COLO829 (cell line): Measurements from ENCODE around the gene AGBL3.
"Not testable (repeated sequence)": the region's sequence is repeated elsewhere in the genome, so short reads cannot be mapped to it uniquely, and the experiment has no call there.

Source experiments
- DNase-seq: peaks from one replicate; pipeline ENCODE4 v3.0.0; 2012; ENCODE audit warnings: low spot score

Gene AGBL3

DNA sequence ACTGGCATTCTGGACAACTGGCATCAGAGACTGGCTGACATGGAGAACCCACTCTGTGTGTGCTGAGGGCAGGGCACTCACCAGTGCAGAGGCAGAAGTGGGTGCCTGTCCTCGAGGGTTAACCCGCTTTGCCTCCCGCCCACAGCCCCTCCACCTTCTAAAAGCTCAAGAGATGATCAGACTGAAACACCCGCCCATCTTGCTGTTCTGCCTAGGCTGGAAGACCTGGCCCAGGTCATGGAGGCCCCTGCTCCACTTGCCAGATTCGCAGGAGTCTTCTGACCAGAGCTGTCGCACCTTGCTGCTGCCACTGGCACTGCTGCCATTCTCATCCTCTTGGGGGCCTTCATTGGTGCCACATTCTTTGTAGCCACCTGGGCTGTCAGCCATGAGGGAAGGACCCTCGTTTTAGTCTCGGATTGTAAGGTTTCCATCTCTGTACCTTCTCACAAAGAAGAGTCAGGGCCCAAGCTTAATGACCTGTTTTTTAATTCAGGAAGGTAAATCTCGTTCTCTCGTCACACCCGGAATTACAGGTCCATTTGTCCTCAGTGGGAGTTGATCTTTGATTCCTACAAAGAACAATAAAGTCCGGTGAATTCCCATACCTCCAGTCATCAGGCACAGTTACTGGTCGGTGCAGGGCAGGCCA, 182.3 kb downstream of the AGBL3 start:
- no peak for DNase-seq

GRCh38 chr7:135169141-135169963, 183.0 kb downstream of the AGBL3 start:
- DNase-seq, result peak; percentile 72

- no peak for DNase-seq
Observed at GRCh38 chr7:135169964-135170273, 183.6 kb downstream of the AGBL3 start.

GRCh38 chr7:135170274-135170997, 184.1 kb downstream of the AGBL3 start, which contains the start of gene CYREN:
Gene CYREN, minus strand, starts transcription at chr7:135170707. Its CDS starts 1,785 bp downstream, at chr7:135168922.
- peak; percentile 99 for DNase-seq

DNA sequence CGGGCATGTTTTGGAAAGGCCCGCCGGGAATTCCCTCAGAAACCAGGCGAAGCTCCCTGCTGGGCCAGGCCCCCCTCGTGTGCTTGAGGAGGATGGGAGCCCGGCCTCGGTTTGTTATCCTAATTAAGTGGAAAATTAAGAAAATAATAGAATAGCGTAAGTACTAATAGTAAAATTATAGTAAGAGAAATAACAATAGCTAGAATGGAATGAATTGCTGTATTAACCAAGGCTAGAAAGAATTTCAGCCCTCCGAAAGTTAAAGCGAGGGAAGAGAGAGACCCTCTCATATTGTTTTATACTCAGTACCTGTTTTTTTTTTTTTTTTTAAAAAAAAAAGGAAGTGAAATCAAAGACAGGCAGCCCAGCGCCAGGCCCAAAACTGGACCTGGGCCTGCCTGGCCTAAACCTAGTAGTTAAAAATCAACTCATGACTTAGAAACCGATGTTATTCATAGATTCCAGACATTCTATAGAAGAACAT, 184.7 kb downstream of the AGBL3 start:
- DNase-seq, result not testable (repeated sequence)

- not testable (repeated sequence) for DNase-seq
Observed at GRCh38 chr7:135171581-135172291, 185.4 kb downstream of the AGBL3 start.

- DNase-seq, result not testable (repeated sequence)
Observed at GRCh38 chr7:135173916-135174315, 187.6 kb downstream of the AGBL3 start.

- DNase-seq, result no peak
Observed at GRCh38 chr7:135174941-135175340, 188.6 kb downstream of the AGBL3 start.

- DNase-seq, result no peak
Observed at GRCh38 chr7:135175931-135176330, 189.6 kb downstream of the AGBL3 start.

DNA sequence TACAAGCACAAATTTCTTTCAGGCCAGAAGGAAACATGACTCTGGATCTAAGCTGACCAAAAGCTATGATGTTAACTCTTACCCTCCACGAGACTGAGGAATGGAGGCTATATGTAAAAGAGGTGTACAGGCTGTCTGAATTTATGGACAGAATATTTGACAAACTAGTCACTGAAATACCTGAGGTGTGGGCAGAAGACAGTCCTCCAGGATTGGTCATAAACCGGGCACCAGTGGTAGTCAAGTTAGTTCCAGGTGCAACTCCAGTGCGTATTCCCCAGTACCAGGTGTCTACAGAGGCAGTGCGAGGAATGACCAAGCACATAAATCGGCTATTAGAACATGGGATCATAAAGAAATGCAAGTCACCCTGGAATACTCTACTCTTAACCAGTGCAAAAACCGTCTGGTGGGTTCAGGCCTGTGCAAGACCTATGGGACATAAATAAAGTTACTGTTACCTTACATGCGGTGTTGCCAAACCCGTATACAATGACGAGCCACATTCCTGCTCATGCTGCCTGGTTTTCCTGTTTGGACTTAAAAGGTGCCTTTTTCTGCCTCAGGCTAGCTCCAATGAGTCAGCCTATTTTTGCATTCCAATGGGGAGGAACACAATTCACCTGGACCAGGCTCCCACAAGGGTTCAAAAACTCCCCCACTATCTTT, 190.9 kb downstream of the AGBL3 start:
- DNase-seq, result no peak

DNA sequence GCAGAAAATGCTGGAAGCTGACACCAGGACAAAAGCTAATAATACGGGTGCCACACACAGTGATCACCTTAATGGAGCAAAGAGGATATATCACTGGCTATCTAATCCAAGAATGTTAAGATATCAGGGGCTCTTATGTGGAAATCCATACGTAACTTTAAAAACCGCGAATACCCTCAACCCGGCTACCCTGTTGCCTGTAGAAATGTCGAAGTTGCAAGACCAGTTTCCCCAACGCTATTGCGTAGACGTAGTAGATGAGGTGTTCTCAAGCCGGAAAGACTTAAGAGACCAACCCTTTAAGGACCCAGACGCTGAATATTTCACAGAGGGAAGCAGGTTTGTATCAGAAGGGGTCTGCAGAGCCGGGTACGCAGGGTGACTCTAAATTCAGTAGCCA, 192.1 kb downstream of the AGBL3 start:
- DNase-seq, result no peak

DNA sequence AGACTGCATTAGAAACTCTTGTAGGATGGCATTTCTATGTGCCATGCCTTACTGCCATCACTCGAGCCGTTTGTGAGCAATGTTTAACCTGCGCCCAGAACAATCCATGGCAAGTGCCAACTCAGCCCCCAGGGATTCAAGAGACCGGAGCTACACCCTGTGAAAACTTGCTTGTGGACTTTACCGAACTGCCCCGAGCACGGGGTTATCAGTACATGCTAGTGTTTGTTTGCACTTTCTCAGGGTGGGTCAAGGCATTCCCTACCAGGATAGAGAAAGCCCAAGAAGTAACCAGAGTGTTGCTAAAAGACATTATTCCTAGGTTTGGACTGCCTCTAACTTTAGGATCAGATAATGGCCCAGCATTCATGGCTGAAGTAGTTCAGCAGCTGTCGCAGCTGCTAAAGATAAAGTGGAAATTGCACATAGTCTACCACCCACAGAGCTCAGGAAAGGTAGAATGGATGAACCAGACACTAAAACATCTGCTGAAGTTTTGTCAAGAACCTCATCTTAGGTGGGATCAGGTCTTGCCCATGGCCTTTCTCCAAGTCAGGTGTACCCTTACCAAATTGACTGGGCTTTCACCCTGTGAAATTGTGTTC, 193.1 kb downstream of the AGBL3 start:
- DNase-seq, result no peak

GRCh38 chr7:135180122-135180521, 193.8 kb downstream of the AGBL3 start:
- no peak for DNase-seq

DNA sequence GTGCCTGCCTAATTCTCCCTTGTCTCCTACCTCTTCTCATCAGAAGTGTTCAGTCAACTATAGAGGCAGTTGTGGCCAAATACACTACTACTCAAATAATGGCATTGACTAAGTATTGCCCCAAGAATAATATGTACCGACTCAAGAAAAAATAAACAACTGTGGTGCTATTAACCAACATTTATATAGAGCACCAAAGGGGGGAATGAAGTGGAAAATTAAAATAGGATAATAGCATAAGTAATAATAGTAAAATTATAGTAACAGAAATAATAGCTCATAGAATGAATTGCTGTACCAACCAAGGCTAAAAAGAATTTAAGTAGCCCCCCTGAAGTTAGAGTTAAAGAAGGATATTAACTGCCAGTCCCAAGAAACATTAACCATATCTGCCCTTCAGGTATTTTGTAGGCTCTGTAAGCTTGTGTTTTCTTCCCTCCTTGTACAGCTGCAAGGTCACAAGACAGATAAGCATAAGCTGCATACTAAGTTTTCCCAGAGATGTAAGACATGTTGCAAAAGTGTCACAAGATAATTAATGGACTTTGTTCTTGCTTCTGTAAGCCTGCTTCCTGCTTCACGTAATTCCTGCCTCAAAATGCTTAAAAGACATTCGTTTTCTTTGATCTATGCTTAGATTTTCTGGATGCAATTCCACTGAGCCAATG, 195.1 kb downstream of the AGBL3 start:
- DNase-seq, result no peak

DNA sequence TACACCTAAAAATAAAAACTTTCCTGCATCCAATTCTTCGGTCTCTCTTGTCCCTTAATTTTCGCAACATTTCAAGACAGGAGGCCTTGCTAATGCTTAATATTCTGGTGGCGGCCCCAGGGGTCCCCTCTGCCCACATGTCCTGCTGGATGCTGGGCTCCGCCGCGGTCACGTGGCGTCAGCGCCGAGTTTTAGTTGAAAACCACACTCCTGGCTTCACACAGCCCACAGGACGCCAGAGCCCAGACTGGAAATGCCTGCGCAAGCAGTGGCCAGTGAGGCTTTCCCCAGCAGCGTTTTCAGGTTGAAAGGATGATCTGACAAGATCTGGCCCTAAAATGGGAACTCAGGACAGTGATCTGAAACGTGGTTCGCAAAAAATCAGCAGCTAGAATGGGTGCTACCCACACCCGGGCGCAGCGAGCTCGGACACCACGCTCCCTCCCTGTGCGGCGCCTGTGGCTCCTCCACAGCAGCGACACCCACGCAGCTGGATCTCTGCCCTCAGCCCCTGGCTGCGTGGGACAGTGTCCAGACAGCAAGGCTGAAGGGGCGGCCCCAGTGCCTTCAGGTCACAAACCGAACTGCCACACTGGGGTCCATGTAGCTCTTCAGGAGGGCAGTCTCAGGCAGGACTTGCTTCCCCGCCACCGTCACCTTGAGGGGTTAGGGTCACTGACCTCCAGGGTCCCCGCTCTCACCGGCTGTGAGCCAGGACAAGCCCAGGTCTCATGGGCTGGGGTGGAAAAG, 195.8 kb downstream of the AGBL3 start:
- no peak for DNase-seq

- no peak for DNase-seq
Observed at GRCh38 chr7:135183478-135183877, 197.2 kb downstream of the AGBL3 start.

GRCh38 chr7:135184254-135184841, 198.0 kb downstream of the AGBL3 start:
- no peak for DNase-seq
